Colonic mucosa (tissue), 4 donors: ENCODE results near the gene KCNIP1. TPM values are rescaled to one million over a fixed set of nuclear protein-coding genes. Genes with fewer than 3 reads are reported as not detected.

Experiments used
- DNase-seq: peaks from one replicate; pipeline ENCODE4 v3.0.0-alpha.2; 2020
- H3K27ac ChIP-seq: fragments of 200-600 bp; one replicate; pipeline ENCODE4 v1.8.0; 2021
- H3K27me3 ChIP-seq: fragments of 200-600 bp; one replicate; pipeline ENCODE4 v1.8.0; 2021
- H3K36me3 ChIP-seq: fragments of 200-600 bp; one replicate; pipeline ENCODE4 v1.8.0; 2021
- H3K4me1 ChIP-seq: fragments of 200-600 bp; one replicate; pipeline ENCODE4 v1.8.0; 2021; ENCODE audit warnings: mild to moderate bottlenecking
- H3K4me3 ChIP-seq: fragments of 200-600 bp; one replicate; pipeline ENCODE4 v1.8.0; 2021
- H3K9ac ChIP-seq, 2 donors: one replicate each; pipeline ENCODE4 v1.7.0; 2013; ENCODE audit warnings: control low read depth in 2 of 2, low read depth in 2 of 2, low read length in 2 of 2
- H3K9me3 ChIP-seq: fragments of 200-600 bp; one replicate; pipeline ENCODE4 v1.8.0; 2021
- CTCF ChIP-seq: fragments of 200-600 bp; IDR thresholded peaks from one replicate; pipeline ENCODE4 v1.8.0; 2022; ENCODE audit warnings: antibody characterized with exemption, mild to moderate bottlenecking
- intact Hi-C: fragments of 100-400 bp; cut with DNase I; formaldehyde crosslinking; loops from one replicate; pipeline ENCODE4 v1.14.1; 2022
- total RNA-seq, 2 donors: library from RNA; stranded (reverse); fragmentation: NEBNext Ultra II Directional in 1 of 2; extraction: Animal tissue kit (Norgen Biotek cat#: 25700) in 1 of 2; gene quantifications; one replicate each; pipeline ENCODE4 v1.2.1, GENCODE V29; 2021
- donor health status: healthy.
- donor health status: DM: no; HTN: no; CAD: no.
- donor health status: DM: no; HTN: no; CAD: no.

Gene KCNIP1
- total RNA-seq, 2 donors from 2014 or later: 0.24 to 0.25 TPM

GRCh38 chr5:170628691-170629565, 125.1 kb downstream of the KCNIP1 start:
- H3K9me3 ChIP-seq: no peaks in the 10 kb centered on the region
- DNase-seq: no peak

GRCh38 chr5:170629566-170630175, 125.9 kb downstream of the KCNIP1 start:
- Histone ChIP-seq H3K9me3 (no peaks in the 10 kb centered on the region), H3K36me3 (no peaks in the 10 kb centered on the region), H3K27me3 (no peaks in the 10 kb centered on the region), H3K27ac (no peak overlapping the region), H3K4me1 (no peaks in the 10 kb centered on the region), H3K4me3 (no peak overlapping the region), H3K9ac (no peak overlapping the region)
- intact Hi-C loops: loop anchor here (5.0 kb wide), 1 partner anchor 192 kb away; no protein-coding TSS in a partner anchor
- DNase-seq: no peak
- no peak for TF ChIP-seq CTCF

More at GRCh38 chr5:170628691-170629565, 125.1 kb downstream of the KCNIP1 start:
- TF ChIP-seq CTCF: no peak
- intact Hi-C loops: no loop called here
- Histone ChIP-seq H3K4me3 (no peak overlapping the region), H3K9ac (no peak overlapping the region), H3K36me3 (no peaks in the 10 kb centered on the region), H3K4me1 (no peaks in the 10 kb centered on the region), H3K27ac (no peak overlapping the region), H3K27me3 (no peaks in the 10 kb centered on the region)

GRCh38 chr5:170630226-170630625, 126.4 kb downstream of the KCNIP1 start:
- Histone ChIP-seq H3K4me3 (no peak overlapping the region), H3K27me3 (no peaks in the 10 kb centered on the region), H3K36me3 (no peaks in the 10 kb centered on the region), H3K4me1 (no peaks in the 10 kb centered on the region), H3K27ac (no peak overlapping the region), H3K9ac (no peak overlapping the region), H3K9me3 (no peaks in the 10 kb centered on the region)
- intact Hi-C loops: loop anchor here (5.0 kb wide), 1 partner anchor 193 kb away; no protein-coding TSS in a partner anchor
- no peak for DNase-seq
- TF ChIP-seq CTCF: no peak

- Histone ChIP-seq H3K27ac (no peak overlapping the region), H3K27me3 (no peaks in the 10 kb centered on the region), H3K4me3 (no peak overlapping the region), H3K9ac (no peak overlapping the region), H3K36me3 (no peaks in the 10 kb centered on the region), H3K9me3 (no peaks in the 10 kb centered on the region), H3K4me1 (no peaks in the 10 kb centered on the region)
- intact Hi-C loops: loop anchor here (5.0 kb wide), 1 partner anchor 193 kb away; no protein-coding TSS in a partner anchor
- TF ChIP-seq CTCF: no peak
- DNase-seq: no peak
Measured at GRCh38 chr5:170630711-170631141, 126.9 kb downstream of the KCNIP1 start.

GRCh38 chr5:170631466-170632195, 127.8 kb downstream of the KCNIP1 start:
- Histone ChIP-seq H3K27ac (no peak overlapping the region), H3K9me3 (no peaks in the 10 kb centered on the region), H3K4me3 (no peak overlapping the region), H3K27me3 (no peaks in the 10 kb centered on the region), H3K9ac (no peak overlapping the region), H3K36me3 (no peaks in the 10 kb centered on the region), H3K4me1 (no peaks in the 10 kb centered on the region)
- TF ChIP-seq CTCF: no peak
- DNase-seq: no peak
- intact Hi-C loops: loop anchor here (5.0 kb wide), 1 partner anchor 194 kb away; no protein-coding TSS in a partner anchor
